Ovary (tissue), 3 donors: ENCODE measurements around the gene TMEM266.

Source experiments
- CTCF ChIP-seq, 3 donors: fragments of 450-650 bp in 2 of 3; fragments of 200-600 bp in 1 of 3; IDR thresholded peaks; one replicate each; pipeline versions ENCODE4 v1.5.1 to v1.8.0; 2016 to 2022; ENCODE audit warnings: antibody characterized with exemption in 3 of 3, mild to moderate bottlenecking in 1 of 3
- EP300 ChIP-seq: sonication (generic); formaldehyde crosslinking; IDR thresholded peaks from one replicate; pipeline ENCODE4 v1.6.1; 2017; ENCODE audit warnings: antibody characterized with exemption
- POLR2A ChIP-seq: fragments of 450-650 bp; IDR thresholded peaks from one replicate; pipeline ENCODE4 v1.6.1; 2017; ENCODE audit warnings: antibody characterized with exemption, mild to moderate bottlenecking, moderate library complexity
- donor health status: DM: no; HTN: no; CAD: no.

GRCh38 chr15:76011627-76012551 lies 47.9 kb upstream of the TMEM266 start, which contains the start of gene NRG4:
- TF ChIP-seq CTCF (IDR thresholded peaks at IDR 0.05) (no peak), POLR2A (no peak), EP300 (no peak)
